Measurements from ENCODE around the gene DNM3.

DNM3 gene

GRCh38 chr1:171868217-171868803, 27.0 kb downstream of the DNM3 start:
- in situ Hi-C loops (cut with MboI; ENCODE audit: low sequenced_read_pairs), result no loop called here

GRCh38 chr1:171869097-171869496, 27.8 kb downstream of the DNM3 start:
- in situ Hi-C loops (cut with MboI; ENCODE audit: low sequenced_read_pairs), result no loop called here

GRCh38 chr1:171871848-171872247, 30.6 kb downstream of the DNM3 start:
- in situ Hi-C loops (cut with MboI; ENCODE audit: low sequenced_read_pairs), result no loop called here

GRCh38 chr1:171872430-171872829, 31.1 kb downstream of the DNM3 start:
- in situ Hi-C loops (cut with MboI; ENCODE audit: low sequenced_read_pairs), result no loop called here

GRCh38 chr1:171873664-171874063, 32.4 kb downstream of the DNM3 start:
- in situ Hi-C loops (cut with MboI; ENCODE audit: low sequenced_read_pairs), result no loop called here

- in situ Hi-C loops (cut with MboI; ENCODE audit: low sequenced_read_pairs), result no loop called here
Observed at GRCh38 chr1:171877701-171878100, 36.4 kb downstream of the DNM3 start.

- in situ Hi-C loops (cut with MboI; ENCODE audit: low sequenced_read_pairs), result no loop called here
Observed at GRCh38 chr1:171879556-171879955, 38.3 kb downstream of the DNM3 start.

- in situ Hi-C loops (cut with MboI; ENCODE audit: low sequenced_read_pairs), result no loop called here
Observed at GRCh38 chr1:171881442-171881841, 40.1 kb downstream of the DNM3 start.

- in situ Hi-C loops (cut with MboI; ENCODE audit: low sequenced_read_pairs), result no loop called here
Observed at GRCh38 chr1:171883849-171884248, 42.6 kb downstream of the DNM3 start.

- in situ Hi-C loops (cut with MboI; ENCODE audit: low sequenced_read_pairs), result no loop called here
Observed at GRCh38 chr1:171884475-171884874, 43.2 kb downstream of the DNM3 start.

- in situ Hi-C loops (cut with MboI; ENCODE audit: low sequenced_read_pairs), result no loop called here
Observed at GRCh38 chr1:171890131-171890530, 48.8 kb downstream of the DNM3 start.

GRCh38 chr1:171896936-171897703, 55.8 kb downstream of the DNM3 start:
- in situ Hi-C loops (cut with MboI; ENCODE audit: low sequenced_read_pairs), result no loop called here

GRCh38 chr1:171898941-171899340, 57.6 kb downstream of the DNM3 start:
- in situ Hi-C loops (cut with MboI; ENCODE audit: low sequenced_read_pairs), result no loop called here

- in situ Hi-C loops (cut with MboI; ENCODE audit: low sequenced_read_pairs), result no loop called here
Observed at GRCh38 chr1:171899838-171900237, 58.5 kb downstream of the DNM3 start.

GRCh38 chr1:171901245-171901644, 59.9 kb downstream of the DNM3 start:
- in situ Hi-C loops (cut with MboI; ENCODE audit: low sequenced_read_pairs), result no loop called here

GRCh38 chr1:171902527-171902926, 61.2 kb downstream of the DNM3 start:
- in situ Hi-C loops (cut with MboI; ENCODE audit: low sequenced_read_pairs), result no loop called here

GRCh38 chr1:171904778-171905450, 63.6 kb downstream of the DNM3 start:
- in situ Hi-C loops (cut with MboI; ENCODE audit: low sequenced_read_pairs), result no loop called here

- in situ Hi-C loops (cut with MboI; ENCODE audit: low sequenced_read_pairs), result no loop called here
Observed at GRCh38 chr1:171909711-171910110, 68.4 kb downstream of the DNM3 start.

GRCh38 chr1:171910786-171911185, 69.5 kb downstream of the DNM3 start:
- in situ Hi-C loops (cut with MboI; ENCODE audit: low sequenced_read_pairs), result no loop called here

GRCh38 chr1:171911506-171911905, 70.2 kb downstream of the DNM3 start:
- in situ Hi-C loops (cut with MboI; ENCODE audit: low sequenced_read_pairs), result no loop called here

GRCh38 chr1:171912509-171913175, 71.3 kb downstream of the DNM3 start:
- in situ Hi-C loops (cut with MboI; ENCODE audit: low sequenced_read_pairs), result no loop called here

- in situ Hi-C loops (cut with MboI; ENCODE audit: low sequenced_read_pairs), result no loop called here
Observed at GRCh38 chr1:171913385-171913784, 72.1 kb downstream of the DNM3 start.

Measured in HL-60/S4 treated with phorbol 12-myristate 13-acetate at 8.2 ng/mL for 4 days and 3 days (cell line).